Ishikawa (cell line): Measurements from ENCODE around the gene SLC1A4.

Experiments
- CEBPB ChIP-seq: IDR thresholded peaks from 2 replicates; pipeline ENCODE4 v1.6.1; 2012
- EP300 ChIP-seq: IDR thresholded peaks from 2 replicates; pipeline ENCODE4 v1.6.1; 2012; ENCODE audit warnings: borderline replicate concordance
- FOXM1 ChIP-seq: IDR thresholded peaks from 2 replicates; pipeline ENCODE4 v1.6.1; 2012; ENCODE audit warnings: low read depth, borderline replicate concordance
- TEAD4 ChIP-seq: IDR thresholded peaks from 2 replicates; pipeline ENCODE4 v1.6.1; 2012
- TF ChIP-seq, protein P1 (sequence below): IDR thresholded peaks from 2 replicates; pipeline ENCODE4 v1.6.1; 2012
- TF ChIP-seq, protein P2 (sequence below): IDR thresholded peaks from 2 replicates; pipeline ENCODE4 v1.6.1; 2012; ENCODE audit warnings: low read depth, mild to moderate bottlenecking

DNA sequence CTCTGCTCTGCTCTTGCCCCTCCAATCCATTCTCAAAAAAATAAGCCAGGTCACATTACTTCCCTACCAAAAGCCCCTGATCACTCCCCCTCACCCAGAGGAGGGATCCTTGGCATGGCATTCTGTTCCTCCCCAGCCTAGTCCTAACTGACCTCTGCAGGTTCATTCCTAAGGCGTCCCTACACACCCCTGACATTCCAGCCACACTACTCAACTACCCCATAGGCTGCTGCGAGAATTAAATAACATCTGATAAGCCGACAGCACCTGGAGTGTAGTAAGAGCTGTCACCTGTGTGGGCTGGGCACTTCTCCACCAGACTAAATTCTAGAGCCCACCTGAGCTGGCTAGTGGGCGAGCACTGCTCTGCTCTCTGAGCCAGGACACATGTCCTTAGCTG lies 44.7 kb upstream of the SLC1A4 start:
- TF ChIP-seq, protein P1, sequence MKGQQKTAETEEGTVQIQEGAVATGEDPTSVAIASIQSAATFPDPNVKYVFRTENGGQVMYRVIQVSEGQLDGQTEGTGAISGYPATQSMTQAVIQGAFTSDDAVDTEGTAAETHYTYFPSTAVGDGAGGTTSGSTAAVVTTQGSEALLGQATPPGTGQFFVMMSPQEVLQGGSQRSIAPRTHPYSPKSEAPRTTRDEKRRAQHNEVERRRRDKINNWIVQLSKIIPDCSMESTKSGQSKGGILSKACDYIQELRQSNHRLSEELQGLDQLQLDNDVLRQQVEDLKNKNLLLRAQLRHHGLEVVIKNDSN = no peak
- no peak for TF ChIP-seq FOXM1
- no peak for TF ChIP-seq EP300
- TF ChIP-seq, protein P2, sequence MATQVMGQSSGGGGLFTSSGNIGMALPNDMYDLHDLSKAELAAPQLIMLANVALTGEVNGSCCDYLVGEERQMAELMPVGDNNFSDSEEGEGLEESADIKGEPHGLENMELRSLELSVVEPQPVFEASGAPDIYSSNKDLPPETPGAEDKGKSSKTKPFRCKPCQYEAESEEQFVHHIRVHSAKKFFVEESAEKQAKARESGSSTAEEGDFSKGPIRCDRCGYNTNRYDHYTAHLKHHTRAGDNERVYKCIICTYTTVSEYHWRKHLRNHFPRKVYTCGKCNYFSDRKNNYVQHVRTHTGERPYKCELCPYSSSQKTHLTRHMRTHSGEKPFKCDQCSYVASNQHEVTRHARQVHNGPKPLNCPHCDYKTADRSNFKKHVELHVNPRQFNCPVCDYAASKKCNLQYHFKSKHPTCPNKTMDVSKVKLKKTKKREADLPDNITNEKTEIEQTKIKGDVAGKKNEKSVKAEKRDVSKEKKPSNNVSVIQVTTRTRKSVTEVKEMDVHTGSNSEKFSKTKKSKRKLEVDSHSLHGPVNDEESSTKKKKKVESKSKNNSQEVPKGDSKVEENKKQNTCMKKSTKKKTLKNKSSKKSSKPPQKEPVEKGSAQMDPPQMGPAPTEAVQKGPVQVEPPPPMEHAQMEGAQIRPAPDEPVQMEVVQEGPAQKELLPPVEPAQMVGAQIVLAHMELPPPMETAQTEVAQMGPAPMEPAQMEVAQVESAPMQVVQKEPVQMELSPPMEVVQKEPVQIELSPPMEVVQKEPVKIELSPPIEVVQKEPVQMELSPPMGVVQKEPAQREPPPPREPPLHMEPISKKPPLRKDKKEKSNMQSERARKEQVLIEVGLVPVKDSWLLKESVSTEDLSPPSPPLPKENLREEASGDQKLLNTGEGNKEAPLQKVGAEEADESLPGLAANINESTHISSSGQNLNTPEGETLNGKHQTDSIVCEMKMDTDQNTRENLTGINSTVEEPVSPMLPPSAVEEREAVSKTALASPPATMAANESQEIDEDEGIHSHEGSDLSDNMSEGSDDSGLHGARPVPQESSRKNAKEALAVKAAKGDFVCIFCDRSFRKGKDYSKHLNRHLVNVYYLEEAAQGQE = no peak
- no peak for TF ChIP-seq CEBPB
- TF ChIP-seq TEAD4 = no peak
